ENCODE measurements around the gene SLC9A3. TPM values are rescaled to one million over a fixed set of nuclear protein-coding genes. Genes with fewer than 3 reads are reported as not detected.

SLC9A3 gene
- total and polyA plus RNA-seq, 5 experiments from 2014 or later: 0.98 to 3.3 (median 2.4) TPM

DNA sequence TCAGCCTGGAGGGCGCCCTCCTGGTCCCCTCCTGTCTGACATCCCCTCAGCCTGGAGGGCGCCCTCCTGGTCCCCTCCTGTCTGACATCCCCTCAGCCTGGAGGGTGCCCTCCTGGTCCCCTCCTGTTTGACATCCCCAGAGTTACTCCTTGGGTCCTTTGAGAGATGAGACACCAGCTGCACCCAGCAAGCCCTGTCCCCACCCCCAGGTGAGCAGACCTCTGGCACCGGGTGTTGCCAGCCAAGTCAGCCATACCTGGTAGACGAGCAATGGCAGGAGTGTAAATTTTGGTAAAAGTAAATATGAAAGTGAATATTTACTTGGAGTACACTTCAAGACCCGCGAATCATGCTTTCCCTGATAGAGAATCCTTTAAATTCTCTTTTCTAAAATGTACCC, 55.8 kb downstream of the SLC9A3 start:
- H3K4me3 Mint-ChIP-seq: no peak overlapping the region
- ATAC-seq: no peak
- H3K36me3 Mint-ChIP-seq: peaks cover 0 to 10% (median 0%) of the 10 kb centered on the region in 3 donors
- POLR2A ChIA-PET: no interaction called here
- peaks cover 0 to under 1% (median 0%) of the 10 kb centered on the region in 5 donors for H3K27me3 Mint-ChIP-seq
- DNase-seq: no peak
- no peaks in the 10 kb centered on the region for H3K9me3 Mint-ChIP-seq
- peaks cover 11 to 46% (median 36%) of the 10 kb centered on the region in 4 donors for H3K4me1 Mint-ChIP-seq
- H3K27ac Mint-ChIP-seq: peak overlapping the region in 2 of 10 donors; percentile 11 to 55

DNA sequence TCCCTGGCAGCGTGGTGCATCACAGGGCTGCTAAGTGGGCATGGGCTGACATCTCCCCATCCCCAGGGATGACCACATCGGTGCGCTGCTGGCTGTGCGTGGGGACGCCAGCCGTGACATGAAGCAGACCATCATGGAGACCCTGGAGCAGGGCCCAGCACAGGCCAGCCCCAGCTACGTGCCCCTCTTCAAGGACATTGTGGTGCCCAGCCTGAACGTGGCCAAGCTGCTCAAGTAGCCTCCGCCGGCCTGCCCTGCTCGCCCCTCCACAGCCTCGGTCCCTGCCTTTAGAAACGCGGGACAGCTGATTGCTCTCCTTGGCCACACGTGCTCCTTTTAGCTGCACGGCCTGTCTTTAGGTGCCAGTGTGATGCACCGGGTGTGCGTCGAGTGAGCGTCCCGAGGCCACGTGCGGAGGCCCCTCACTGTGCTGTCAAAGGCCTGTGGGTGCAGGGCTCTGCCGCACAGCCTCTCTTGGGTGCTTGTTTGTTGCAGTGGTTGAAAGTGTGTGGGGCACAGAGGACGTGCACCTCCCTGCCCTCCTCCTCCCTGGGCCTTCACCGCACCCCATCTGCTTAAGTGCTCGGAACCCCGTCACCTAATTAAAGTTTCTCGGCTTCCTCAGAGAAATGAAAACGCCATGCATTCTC, 57.5 kb downstream of the SLC9A3 start:
- DNase-seq (peak in 1 of 10 donors; percentile 62), ATAC-seq (no peak)
- H3K36me3 Mint-ChIP-seq: peaks cover 5 to 21% (median 8%) of the 10 kb centered on the region in 3 donors
- H3K9me3 Mint-ChIP-seq: no peaks in the 10 kb centered on the region
- peaks cover 8 to 45% (median 33%) of the 10 kb centered on the region in 4 donors for H3K4me1 Mint-ChIP-seq
- peak overlapping the region in 1 of 10 donors; percentile 20 for H3K4me3 Mint-ChIP-seq
- no peaks in the 10 kb centered on the region for H3K27me3 Mint-ChIP-seq
- POLR2A ChIA-PET: no interaction called here
- H3K27ac Mint-ChIP-seq: peak overlapping the region in 4 of 10 donors; percentile 33 to 69 (median 65)

DNA sequence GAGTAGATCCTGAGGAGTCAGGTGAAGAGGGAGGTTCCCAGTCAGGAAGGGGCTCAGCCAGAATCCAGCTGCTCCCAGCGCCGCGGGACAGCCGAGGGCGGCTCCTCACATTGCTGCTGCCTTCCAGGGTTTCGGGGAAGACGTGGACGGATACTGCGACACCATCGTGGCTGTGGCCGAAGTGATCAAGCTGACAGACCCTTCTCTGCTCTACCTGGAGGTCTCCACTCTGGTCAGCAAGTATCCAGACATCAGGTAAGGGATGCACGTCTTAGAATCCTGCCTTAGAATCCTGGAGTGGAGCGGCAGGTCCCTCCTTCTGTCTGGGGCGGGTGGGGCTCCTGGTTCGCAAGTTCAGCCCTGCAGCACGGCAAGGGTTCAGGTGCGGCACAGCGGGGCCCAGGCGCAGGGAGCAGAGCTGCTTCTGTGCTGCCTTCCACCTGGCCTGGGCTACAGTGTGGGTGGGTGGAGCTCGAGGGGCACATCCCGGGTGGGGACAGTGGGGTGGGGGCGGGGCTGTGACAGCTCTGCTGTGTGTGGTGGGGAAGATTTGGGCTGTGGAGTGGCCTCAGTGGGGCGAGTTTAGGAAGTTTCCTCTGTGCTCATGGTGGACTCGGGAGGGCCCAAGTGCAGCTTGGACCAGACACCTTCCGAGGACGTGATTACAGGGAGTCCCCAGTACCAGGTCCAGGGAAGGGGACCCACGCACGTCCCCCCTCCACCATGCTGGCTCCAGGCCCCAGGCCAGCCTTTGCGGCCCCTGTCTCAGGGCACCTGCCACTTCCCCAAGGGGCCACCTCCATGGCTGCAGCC, 58.5 kb downstream of the SLC9A3 start:
- Mint-ChIP-seq H3K27ac (peak overlapping the region in 6 of 10 donors; percentile 11 to 69 (median 58)), H3K4me1 (peaks cover 5 to 35% (median 24%) of the 10 kb centered on the region in 4 donors), H3K9me3 (no peaks in the 10 kb centered on the region), H3K4me3 (no peak overlapping the region), H3K36me3 (peaks cover 6 to 27% (median 10%) of the 10 kb centered on the region in 3 donors), H3K27me3 (no peaks in the 10 kb centered on the region)
- POLR2A ChIA-PET: interaction anchor here (1.1 kb wide), 1 partner anchor 23 kb away, joined by 3 read pairs; the partner anchor contains the start of gene EXOC3
- DNase-seq (peak in 1 of 10 donors; percentile 56), ATAC-seq (no peak)

DNA sequence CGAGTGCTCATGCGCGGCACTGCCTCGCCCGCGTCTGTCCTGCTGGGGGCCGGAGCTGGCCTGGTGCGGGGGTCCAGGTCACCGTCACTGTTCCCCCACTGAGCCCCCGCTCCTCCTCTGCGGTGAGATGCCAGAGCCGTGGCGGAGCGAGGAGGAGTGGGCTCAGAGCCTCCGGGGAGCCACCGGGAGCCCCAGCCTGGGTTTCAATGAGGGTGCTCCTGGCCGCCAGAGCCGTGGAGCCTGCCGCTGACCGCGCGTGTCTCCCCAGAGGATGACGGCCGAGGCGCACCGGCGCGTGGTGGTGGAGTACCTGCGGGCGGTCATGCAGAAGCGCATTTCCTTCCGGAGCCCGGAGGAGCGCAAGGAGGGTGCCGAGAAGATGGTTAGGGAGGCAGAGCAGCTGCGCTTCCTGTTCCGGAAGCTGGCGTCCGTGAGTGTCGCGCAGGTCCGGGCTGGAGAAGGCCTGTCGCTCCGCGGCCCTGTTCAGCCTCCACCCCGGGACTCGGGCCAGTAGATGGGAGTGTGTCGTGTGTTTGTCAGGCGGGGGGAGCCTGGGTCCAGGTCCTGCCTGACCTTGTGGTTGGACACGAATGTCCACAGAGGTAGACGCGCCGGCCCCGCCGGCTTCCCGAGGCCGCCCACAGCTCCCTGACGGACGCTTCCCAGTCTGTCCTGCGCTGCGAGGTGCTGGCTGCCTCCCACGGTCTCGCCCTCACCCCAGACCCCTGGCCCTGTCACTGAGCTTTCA, 59.2 kb downstream of the SLC9A3 start:
- H3K27me3 Mint-ChIP-seq: no peaks in the 10 kb centered on the region
- ATAC-seq: no peak
- peaks cover 6 to 31% (median 10%) of the 10 kb centered on the region in 3 donors for H3K36me3 Mint-ChIP-seq
- POLR2A ChIA-PET: interaction anchor here (1.1 to 1.5 kb wide), 2 partner anchors 7 to 22 kb away, joined by 3 to 7 read pairs; partner anchors contain the start of gene EXOC3
- H3K27ac Mint-ChIP-seq: peak overlapping the region in 4 of 10 donors; percentile 11 to 82 (median 54)
- H3K9me3 Mint-ChIP-seq: no peaks in the 10 kb centered on the region
- DNase-seq: peak in 1 of 10 donors; percentile 60
- peak overlapping the region in 2 of 10 donors; percentile 4 to 57 for H3K4me3 Mint-ChIP-seq
- H3K4me1 Mint-ChIP-seq: peaks cover 9 to 29% (median 19%) of the 10 kb centered on the region in 4 donors

DNA sequence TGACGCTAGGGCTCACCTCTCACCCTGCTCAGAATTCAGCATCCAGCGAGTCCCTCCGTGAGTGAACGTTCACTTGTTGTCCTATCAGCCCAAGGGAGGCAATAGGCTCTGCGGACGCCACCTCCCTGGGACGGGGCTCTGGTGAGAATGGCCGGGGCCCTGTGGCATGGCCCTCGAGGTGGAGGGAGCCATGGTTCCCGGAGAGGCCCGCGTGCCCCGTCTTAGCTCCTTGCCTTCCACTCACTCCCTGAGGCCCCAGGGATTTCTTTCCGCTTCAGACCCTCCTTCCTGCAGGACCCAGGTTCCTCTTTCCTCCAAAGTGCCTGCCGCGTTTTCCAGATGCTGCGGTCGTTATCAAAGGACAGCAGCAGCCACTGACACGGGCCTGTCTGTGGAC, 59.8 kb downstream of the SLC9A3 start:
- ATAC-seq: peak in 1 of 2 donors; percentile 19
- peak in 1 of 10 donors; percentile 63 for DNase-seq
- peaks cover 6 to 35% (median 12%) of the 10 kb centered on the region in 3 donors for H3K36me3 Mint-ChIP-seq
- peak overlapping the region in 9 of 10 donors; percentile 46 to 74 (median 58) for H3K4me3 Mint-ChIP-seq
- peaks cover 11 to 23% (median 17%) of the 10 kb centered on the region in 4 donors for H3K4me1 Mint-ChIP-seq
- peak overlapping the region; percentile 77 to 97 (median 89) for H3K27ac Mint-ChIP-seq
- H3K27me3 Mint-ChIP-seq: no peaks in the 10 kb centered on the region
- H3K9me3 Mint-ChIP-seq: no peaks in the 10 kb centered on the region
- POLR2A ChIA-PET: interaction anchor here (0.8 to 1.5 kb wide), 4 partner anchors 8 to 246 kb away, joined by 3 to 7 read pairs (median 3); partner anchors contain the start of genes CCDC127 and SDHA

DNA sequence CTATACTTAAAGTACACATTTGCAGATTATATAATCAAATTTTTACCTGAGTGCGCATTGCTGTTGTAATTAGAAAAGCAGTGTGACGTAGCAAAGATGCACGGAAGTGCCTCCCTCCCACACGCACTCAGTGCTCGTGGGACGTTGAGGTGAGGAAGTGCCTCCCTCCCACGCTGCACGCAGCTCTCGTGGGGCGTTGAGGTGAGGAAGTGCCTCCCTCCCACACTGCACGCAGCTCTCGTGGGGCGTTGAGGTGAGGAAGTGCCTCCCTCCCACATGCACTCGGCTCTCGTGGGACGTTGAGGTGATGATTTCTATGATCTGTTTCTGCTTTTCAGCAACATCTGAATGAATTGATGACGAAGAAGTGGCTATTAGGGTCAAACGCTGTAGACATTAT, 60.3 kb downstream of the SLC9A3 start:
- ATAC-seq: peak; percentile 99
- Mint-ChIP-seq H3K4me3 (peak overlapping the region in 9 of 10 donors; percentile 46 to 74 (median 58)), H3K27me3 (no peaks in the 10 kb centered on the region), H3K4me1 (peaks cover 11 to 23% (median 19%) of the 10 kb centered on the region in 4 donors), H3K36me3 (peaks cover 6 to 38% (median 12%) of the 10 kb centered on the region in 3 donors), H3K27ac (peak overlapping the region; percentile 77 to 97 (median 89)), H3K9me3 (no peaks in the 10 kb centered on the region)
- DNase-seq: peak; percentile 54 to 92 (median 86)
- POLR2A ChIA-PET: interaction anchor here (0.8 to 1.5 kb wide), 6 partner anchors 8 to 246 kb away, joined by 3 to 7 read pairs (median 3); partner anchors contain the start of genes CCDC127 and SDHA

GRCh38 chr5:463301-463700, 60.9 kb downstream of the SLC9A3 start:
- H3K9me3 Mint-ChIP-seq: no peaks in the 10 kb centered on the region
- POLR2A ChIA-PET: interaction anchor here (0.8 to 1.5 kb wide), 6 partner anchors 9 to 245 kb away, joined by 3 to 7 read pairs (median 3); partner anchors contain the start of genes CCDC127 and SDHA
- ATAC-seq (no peak), DNase-seq (no peak)
- H3K36me3 Mint-ChIP-seq: peaks cover 6 to 44% (median 12%) of the 10 kb centered on the region in 3 donors
- H3K4me3 Mint-ChIP-seq: no peak overlapping the region
- no peaks in the 10 kb centered on the region for H3K27me3 Mint-ChIP-seq
- H3K27ac Mint-ChIP-seq: peak overlapping the region; percentile 31 to 97 (median 88)
- H3K4me1 Mint-ChIP-seq: peaks cover 11 to 25% (median 20%) of the 10 kb centered on the region in 4 donors

GRCh38 chr5:462051-462481, 62.2 kb downstream of the SLC9A3 start:
- POLR2A ChIA-PET: interaction anchor here (1.3 kb wide), 1 partner anchor 15 kb away, joined by 5 read pairs; no protein-coding TSS in a partner anchor
- Mint-ChIP-seq H3K9me3 (no peaks in the 10 kb centered on the region), H3K4me3 (no peak overlapping the region), H3K27ac (peak overlapping the region in 9 of 10 donors; percentile 26 to 97 (median 80)), H3K36me3 (peaks cover 6 to 55% (median 15%) of the 10 kb centered on the region in 3 donors), H3K4me1 (peaks cover 13 to 27% (median 21%) of the 10 kb centered on the region in 4 donors), H3K27me3 (no peaks in the 10 kb centered on the region)
- DNase-seq: peak in 1 of 10 donors; percentile 47
- ATAC-seq: no peak

DNA sequence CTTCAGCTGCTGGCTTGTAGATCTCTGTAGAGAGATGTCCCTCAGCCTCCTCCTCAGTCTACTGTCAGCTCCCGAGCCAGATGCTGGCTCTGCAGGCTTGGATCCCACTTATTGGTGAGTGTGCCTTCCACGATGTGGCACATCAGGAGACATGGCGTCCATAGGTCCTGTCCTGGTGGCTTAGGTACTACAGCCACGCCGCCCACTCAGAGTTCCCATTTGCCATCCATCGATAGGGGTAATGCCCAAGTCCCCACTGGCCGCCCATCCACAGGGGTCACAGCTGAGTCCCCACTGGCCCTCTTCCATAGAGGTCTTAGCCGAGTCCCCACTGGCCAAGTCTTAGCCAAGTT, 64.0 kb downstream of the SLC9A3 start:
- H3K27me3 Mint-ChIP-seq: no peaks in the 10 kb centered on the region
- DNase-seq (peak in 1 of 10 donors; percentile 49), ATAC-seq (no peak)
- H3K4me3 Mint-ChIP-seq: no peak overlapping the region
- H3K4me1 Mint-ChIP-seq: peaks cover 14 to 29% (median 19%) of the 10 kb centered on the region in 4 donors
- peak overlapping the region in 5 of 10 donors; percentile 55 to 92 (median 83) for H3K27ac Mint-ChIP-seq
- H3K36me3 Mint-ChIP-seq: peaks cover 6 to 71% (median 15%) of the 10 kb centered on the region in 3 donors
- POLR2A ChIA-PET: no interaction called here
- no peaks in the 10 kb centered on the region for H3K9me3 Mint-ChIP-seq

- POLR2A ChIA-PET: no interaction called here
- H3K27me3 Mint-ChIP-seq: no peaks in the 10 kb centered on the region
- peaks cover 14 to 29% (median 17%) of the 10 kb centered on the region in 4 donors for H3K4me1 Mint-ChIP-seq
- no peak overlapping the region for H3K4me3 Mint-ChIP-seq
- peaks cover 6 to 76% (median 15%) of the 10 kb centered on the region in 3 donors for H3K36me3 Mint-ChIP-seq
- ATAC-seq (no peak), DNase-seq (no peak)
- H3K27ac Mint-ChIP-seq: peak overlapping the region in 6 of 10 donors; percentile 10 to 92 (median 80)
- no peaks in the 10 kb centered on the region for H3K9me3 Mint-ChIP-seq
Observed at GRCh38 chr5:459562-460272, 64.5 kb downstream of the SLC9A3 start.

Data from naive thymus-derived CD8-positive, alpha-beta T cell (primary cell).